ENCODE measurements around the gene STAC2.
"Not testable (repeated sequence)": the region's sequence is repeated elsewhere in the genome, so short reads cannot be mapped to it uniquely, and the experiment has no call there.

STAC2 gene

GRCh38 chr17:39225308-39225958, at the start of gene STAC2:
Gene STAC2, minus strand, starts transcription at chr17:39225945. Its CDS starts 443 bp downstream, at chr17:39225502.
- no peak for DNase-seq

- peak; percentile 43 for DNase-seq
Observed at GRCh38 chr17:39271546-39271945, 45.8 kb upstream of the STAC2 start.

- DNase-seq: peak; percentile 89
Observed at GRCh38 chr17:39270923-39271322, 45.2 kb upstream of the STAC2 start.

GRCh38 chr17:39264119-39264518, 38.4 kb upstream of the STAC2 start:
- DNase-seq: peak; percentile 13

- DNase-seq: no peak
Observed at GRCh38 chr17:39261286-39261685, 35.5 kb upstream of the STAC2 start.

- no peak for DNase-seq
Observed at GRCh38 chr17:39252788-39253460, 27.2 kb upstream of the STAC2 start.

- DNase-seq: no peak
Observed at GRCh38 chr17:39251997-39252396, 26.3 kb upstream of the STAC2 start.

GRCh38 chr17:39250076-39250475, 24.3 kb upstream of the STAC2 start:
- DNase-seq: not testable (repeated sequence)

GRCh38 chr17:39246274-39246673, 20.5 kb upstream of the STAC2 start:
- DNase-seq: no peak

- DNase-seq: peak; percentile 74
Observed at GRCh38 chr17:39244600-39245570, 19.1 kb upstream of the STAC2 start.

- peak; percentile 45 for DNase-seq
Observed at GRCh38 chr17:39244016-39244599, 18.4 kb upstream of the STAC2 start.

- no peak for DNase-seq
Observed at GRCh38 chr17:39243155-39243554, 17.4 kb upstream of the STAC2 start.

GRCh38 chr17:39240631-39241030, 14.9 kb upstream of the STAC2 start:
- DNase-seq: no peak

- no peak for DNase-seq
Observed at GRCh38 chr17:39239640-39240314, 14.0 kb upstream of the STAC2 start.

- no peak for DNase-seq
Observed at GRCh38 chr17:39238311-39238972, 12.7 kb upstream of the STAC2 start.

- no peak for DNase-seq
Observed at GRCh38 chr17:39237586-39237985, 11.8 kb upstream of the STAC2 start.

GRCh38 chr17:39236981-39237441, 11.3 kb upstream of the STAC2 start:
- no peak for DNase-seq

- DNase-seq: no peak
Observed at GRCh38 chr17:39236450-39236927, 10.7 kb upstream of the STAC2 start.

GRCh38 chr17:39235555-39236449, 10.1 kb upstream of the STAC2 start:
- peak; percentile 57 for DNase-seq

All from fibroblast of skin of right quadriceps (primary cell).